Upper lobe of right lung (tissue), 1 donor: Measurements from ENCODE around the gene TMEM229A. TPM values are rescaled to one million over a fixed set of nuclear protein-coding genes. Genes with fewer than 3 reads are reported as not detected.

Experiments
- ATAC-seq: fragments of 200-7000 bp; cut with Tn5 transposase; one replicate; pipeline ENCODE4 v1.9.1; 2020; ENCODE audit warnings: mild to moderate bottlenecking, moderate library complexity
- DNase-seq: peaks from one replicate; pipeline ENCODE4 v3.0.0-alpha.2; 2020
- H3K27ac ChIP-seq: fragments of 200-600 bp; one replicate; pipeline ENCODE4 v1.8.0; 2022
- H3K27me3 ChIP-seq: fragments of 200-600 bp; one replicate; pipeline ENCODE4 v1.8.0; 2022; ENCODE audit warnings: mild to moderate bottlenecking
- H3K36me3 ChIP-seq: fragments of 200-600 bp; one replicate; pipeline ENCODE4 v1.8.0; 2022
- H3K4me1 ChIP-seq: fragments of 200-600 bp; one replicate; pipeline ENCODE4 v1.8.0; 2022
- H3K4me3 ChIP-seq: fragments of 200-600 bp; one replicate; pipeline ENCODE4 v1.8.0; 2022; ENCODE audit warnings: mild to moderate bottlenecking
- H3K9me3 ChIP-seq: fragments of 200-600 bp; one replicate; pipeline ENCODE4 v1.8.0; 2022
- CTCF ChIP-seq: fragments of 200-600 bp; IDR thresholded peaks from one replicate; pipeline ENCODE4 v1.8.0; 2022; ENCODE audit warnings: antibody characterized with exemption
- intact Hi-C: fragments of 100-400 bp; cut with DNase I; formaldehyde crosslinking; loops from one replicate; pipeline ENCODE4 v1.11.0; 2022
- total RNA-seq: library from RNA; stranded (reverse); fragmentation: NEBNext Ultra II Directional; extraction: Animal tissue kit (Norgen Biotek cat#: 25700); gene quantifications from one replicate; pipeline ENCODE4 v1.2.1, GENCODE V29; 2021
- donor health status: DM: no; HTN: yes; CAD: no; lungs with severe emphysema.

Gene TMEM229A
- total RNA-seq, 1 donor from 2014 or later = not detected

- H3K9me3 ChIP-seq = no peaks in the 10 kb centered on the region
- H3K36me3 ChIP-seq = no peaks in the 10 kb centered on the region
- no peaks in the 10 kb centered on the region for H3K27me3 ChIP-seq
- DNase-seq (no peak), ATAC-seq (no peak)
- intact Hi-C loops = no loop called here
- no peak overlapping the region for H3K27ac ChIP-seq
- H3K4me3 ChIP-seq = no peak overlapping the region
- H3K4me1 ChIP-seq = no peaks in the 10 kb centered on the region
- TF ChIP-seq CTCF = no peak
Measured at GRCh38 chr7:124072603-124073309, 39.9 kb upstream of the TMEM229A start.

- Histone ChIP-seq H3K36me3 (no peaks in the 10 kb centered on the region), H3K9me3 (no peaks in the 10 kb centered on the region), H3K4me3 (no peak overlapping the region), H3K27ac (no peak overlapping the region), H3K27me3 (no peaks in the 10 kb centered on the region), H3K4me1 (no peaks in the 10 kb centered on the region)
- no peak for DNase-seq
- no peak for ATAC-seq
- no peak for TF ChIP-seq CTCF
- intact Hi-C loops = no loop called here
Measured at GRCh38 chr7:124071843-124072242, 39.0 kb upstream of the TMEM229A start.

GRCh38 chr7:124062171-124062570 is 29.3 kb upstream of the TMEM229A start:
- DNase-seq (no peak), ATAC-seq (no peak)
- TF ChIP-seq CTCF = no peak
- H3K27ac ChIP-seq = no peak overlapping the region
- no peaks in the 10 kb centered on the region for H3K9me3 ChIP-seq
- H3K4me1 ChIP-seq = no peaks in the 10 kb centered on the region
- intact Hi-C loops = no loop called here
- H3K27me3 ChIP-seq = no peaks in the 10 kb centered on the region
- H3K36me3 ChIP-seq = no peaks in the 10 kb centered on the region
- H3K4me3 ChIP-seq = no peak overlapping the region

- H3K27ac ChIP-seq = no peak overlapping the region
- TF ChIP-seq CTCF = no peak
- H3K27me3 ChIP-seq = no peaks in the 10 kb centered on the region
- no peaks in the 10 kb centered on the region for H3K9me3 ChIP-seq
- intact Hi-C loops = no loop called here
- ATAC-seq = no peak
- H3K36me3 ChIP-seq = no peaks in the 10 kb centered on the region
- no peak for DNase-seq
- no peak overlapping the region for H3K4me3 ChIP-seq
- H3K4me1 ChIP-seq = no peaks in the 10 kb centered on the region
Measured at GRCh38 chr7:124060528-124060927, 27.7 kb upstream of the TMEM229A start.

GRCh38 chr7:124059375-124059774 is 26.5 kb upstream of the TMEM229A start:
- intact Hi-C loops = no loop called here
- no peaks in the 10 kb centered on the region for H3K27me3 ChIP-seq
- H3K27ac ChIP-seq = no peak overlapping the region
- H3K4me1 ChIP-seq = no peaks in the 10 kb centered on the region
- H3K9me3 ChIP-seq = no peaks in the 10 kb centered on the region
- ATAC-seq (no peak), DNase-seq (no peak)
- TF ChIP-seq CTCF = no peak
- H3K36me3 ChIP-seq = no peaks in the 10 kb centered on the region
- no peak overlapping the region for H3K4me3 ChIP-seq

GRCh38 chr7:124058515-124058914 is 25.6 kb upstream of the TMEM229A start:
- H3K4me3 ChIP-seq = no peak overlapping the region
- ATAC-seq (no peak), DNase-seq (no peak)
- no peaks in the 10 kb centered on the region for H3K9me3 ChIP-seq
- no peaks in the 10 kb centered on the region for H3K27me3 ChIP-seq
- no peak for TF ChIP-seq CTCF
- no peaks in the 10 kb centered on the region for H3K36me3 ChIP-seq
- no peaks in the 10 kb centered on the region for H3K4me1 ChIP-seq
- no peak overlapping the region for H3K27ac ChIP-seq
- intact Hi-C loops = no loop called here
